HEK293 (cell line): ENCODE measurements around the gene MRPS5.
A peak's percentile ranks its signal among the peaks of the same experiment; 100 is the strongest.

Source experiments
- CTCF ChIA-PET: fragments of 350-600 bp; formaldehyde crosslinking; extraction: SDS; loops from one replicate; lab custom pipeline; 2021; ENCODE audit warnings: antibody characterized with exemption; lab: Yijun Ruan, JAX
- POLR2A ChIA-PET: fragments of 300-600 bp; formaldehyde crosslinking; extraction: SDS; loops from one replicate; lab custom pipeline; 2020; ENCODE audit warnings: antibody characterized with exemption, inconsistent platforms; lab: Yijun Ruan, JAX
- H3K27ac ChIP-seq: fragments of 200-500 bp; sonication (Bioruptor generic); 2 replicates; pipeline ENCODE4 v1.5.1; 2014; ENCODE audit warnings: low read depth, low read length, control low read depth, inconsistent platforms; ENCODE audit errors: extremely low read depth
- H3K36me3 ChIP-seq, 2 experiments: fragments of 200-500 bp in 1 of 2; sonication (Bioruptor generic) in 1 of 2; 1 replicate in 1 of 2; 2 replicates in 1 of 2; pipeline ENCODE4 v1.5.1; 2014 to 2017; ENCODE audit warnings: inconsistent platforms in 2 of 2, low read length in 2 of 2; ENCODE audit not compliant: control insufficient read depth in 2 of 2, insufficient read depth in 1 of 2
- H3K4me1 ChIP-seq: fragments of 200-500 bp; sonication (Bioruptor generic); 2 replicates; pipeline ENCODE4 v1.5.1; 2014; ENCODE audit warnings: mild to moderate bottlenecking, low read length, inconsistent platforms; ENCODE audit not compliant: control insufficient read depth, insufficient read depth
- H3K4me3 ChIP-seq: 2 replicates; pipeline ENCODE4 v1.5.1; 2011; ENCODE audit warnings: low read depth, mild to moderate bottlenecking, control low read depth, low read length, moderate library complexity
- H3K9me3 ChIP-seq: fragments of 200-500 bp; sonication (Bioruptor generic); 2 replicates; pipeline ENCODE4 v1.5.1; 2014; ENCODE audit warnings: low read depth, low read length, inconsistent platforms; ENCODE audit not compliant: control insufficient read depth, insufficient read depth
- GFI1B ChIP-seq: fragments of 450-650 bp; formaldehyde crosslinking; IDR thresholded peaks from 2 replicates; pipeline ENCODE4 v1.5.1; 2016; ENCODE audit warnings: missing biosample characterization, missing genetic modification characterization
- GLIS1 ChIP-seq: fragments of 450-650 bp; formaldehyde crosslinking; IDR thresholded peaks from 2 replicates; pipeline ENCODE4 v1.5.1; 2016; ENCODE audit warnings: missing biosample characterization, missing genetic modification characterization
- MEIS1 ChIP-seq: sonication (generic); formaldehyde crosslinking; IDR thresholded peaks from 2 replicates; pipeline ENCODE4 v1.8.1; 2022; ENCODE audit warnings: missing genetic modification reagents, mild to moderate bottlenecking, borderline replicate concordance
- OSR2 ChIP-seq: fragments of 450-650 bp; formaldehyde crosslinking; IDR thresholded peaks from 2 replicates; pipeline ENCODE4 v1.5.1; 2016; ENCODE audit warnings: missing biosample characterization, missing genetic modification characterization
- YY1 ChIP-seq: fragments of 450-650 bp; formaldehyde crosslinking; IDR thresholded peaks from 2 replicates; pipeline ENCODE4 v1.5.1; 2018; ENCODE audit warnings: missing biosample characterization, missing genetic modification characterization
- ZFP37 ChIP-seq: fragments of 450-650 bp; formaldehyde crosslinking; IDR thresholded peaks from 2 replicates; pipeline ENCODE4 v1.5.1; 2016; ENCODE audit warnings: missing biosample characterization, missing genetic modification characterization
- ZIC2 ChIP-seq: fragments of 450-650 bp; formaldehyde crosslinking; IDR thresholded peaks from 2 replicates; pipeline ENCODE4 v1.5.1; 2016; ENCODE audit warnings: missing biosample characterization, missing genetic modification characterization
- ZNF239 ChIP-seq: fragments of 450-650 bp; formaldehyde crosslinking; IDR thresholded peaks from 2 replicates; pipeline ENCODE4 v1.5.1; 2016; ENCODE audit warnings: missing biosample characterization, missing genetic modification characterization
- ZNF24 ChIP-seq: fragments of 450-650 bp; formaldehyde crosslinking; IDR thresholded peaks from 2 replicates; pipeline ENCODE4 v1.5.1; 2016; ENCODE audit warnings: missing biosample characterization, missing genetic modification characterization
- ZNF335 ChIP-seq: fragments of 450-650 bp; formaldehyde crosslinking; conservative IDR thresholded peaks from 2 replicates; pipeline ENCODE4 v1.5.1; 2016; ENCODE audit warnings: missing biosample characterization, missing genetic modification characterization
- ZNF433 ChIP-seq: fragments of 450-650 bp; formaldehyde crosslinking; IDR thresholded peaks from 2 replicates; pipeline ENCODE4 v1.5.1; 2016; ENCODE audit warnings: missing biosample characterization, missing genetic modification characterization, low read depth
- ZNF514 ChIP-seq: fragments of 450-650 bp; formaldehyde crosslinking; IDR thresholded peaks from 2 replicates; pipeline ENCODE4 v1.5.1; 2016; ENCODE audit warnings: missing biosample characterization, missing genetic modification characterization
- ZNF521 ChIP-seq: fragments of 450-650 bp; formaldehyde crosslinking; IDR thresholded peaks from 2 replicates; pipeline ENCODE4 v1.5.1; 2017; ENCODE audit warnings: missing biosample characterization, mild to moderate bottlenecking, missing genetic modification characterization
- ZNF549 ChIP-seq: fragments of 450-650 bp; IDR thresholded peaks from 2 replicates; pipeline ENCODE4 v1.5.1; 2018; ENCODE audit warnings: missing biosample characterization, missing genetic modification characterization, mild to moderate bottlenecking, inconsistent platforms, moderate library complexity
- ZSCAN30 ChIP-seq: fragments of 450-650 bp; IDR thresholded peaks from 2 replicates; pipeline ENCODE4 v1.5.1; 2018; ENCODE audit warnings: missing biosample characterization, mild to moderate bottlenecking, missing genetic modification characterization, moderate library complexity
- TF ChIP-seq, protein P1 (sequence below): fragments of 450-650 bp; formaldehyde crosslinking; IDR thresholded peaks from 2 replicates; pipeline ENCODE4 v1.5.1; 2016; ENCODE audit warnings: missing biosample characterization, missing genetic modification characterization
- TF ChIP-seq, protein P2 (sequence below): fragments of 450-650 bp; formaldehyde crosslinking; IDR thresholded peaks from 2 replicates; pipeline ENCODE4 v1.5.1; 2016; ENCODE audit warnings: missing biosample characterization, missing genetic modification characterization, low read depth
- TF ChIP-seq, protein P3 (sequence below): fragments of 450-650 bp; formaldehyde crosslinking; IDR thresholded peaks from 2 replicates; pipeline ENCODE4 v1.5.1; 2017; ENCODE audit warnings: missing biosample characterization, missing genetic modification characterization

Gene MRPS5

DNA sequence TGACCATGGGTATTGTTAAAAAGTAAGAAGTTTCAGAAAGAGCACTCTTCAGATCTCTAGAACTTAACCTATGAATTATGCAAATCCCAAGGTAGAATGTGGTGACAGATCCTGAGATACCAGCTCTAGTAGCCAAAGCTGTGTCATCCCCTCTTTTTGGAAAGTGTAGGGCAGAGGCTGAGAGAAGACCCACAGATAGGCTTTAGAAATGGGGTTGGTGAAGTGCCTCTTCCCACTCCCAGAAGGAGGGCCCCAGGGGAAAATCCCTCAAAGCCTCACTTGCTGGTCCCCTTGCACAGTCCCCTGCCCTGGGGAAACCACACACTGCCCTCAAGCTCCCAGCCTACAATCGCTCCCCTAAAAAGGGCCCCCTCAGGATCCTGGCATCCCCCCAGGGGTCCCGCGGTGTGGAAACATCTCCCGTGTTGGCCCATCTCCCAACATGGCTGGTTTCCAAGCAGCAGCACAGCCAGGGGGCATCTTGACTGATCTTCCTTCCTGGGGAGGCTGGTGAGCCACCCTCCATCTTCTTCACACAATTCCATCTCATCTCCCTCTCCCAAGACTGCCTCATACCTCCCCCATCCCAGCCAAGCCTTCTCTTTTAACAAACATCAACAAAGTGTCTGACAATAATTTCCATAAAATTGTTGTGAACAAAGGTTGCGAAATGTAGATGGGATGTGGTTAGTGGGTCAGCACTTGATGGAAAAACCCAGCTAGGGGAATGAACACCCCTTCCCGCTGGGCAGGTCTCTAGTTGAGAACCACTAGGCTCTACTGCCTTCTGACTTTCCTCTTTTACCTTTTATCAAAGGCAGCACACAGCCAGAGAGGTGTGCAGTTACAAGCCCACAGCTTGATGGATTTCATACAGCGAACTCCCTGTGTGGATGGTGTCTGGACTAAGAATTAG lies 71.0 kb downstream of the MRPS5 start:
- no peaks in the 10 kb centered on the region for H3K36me3 ChIP-seq
- no peaks in the 10 kb centered on the region for H3K9me3 ChIP-seq
- no peaks in the 10 kb centered on the region for H3K4me1 ChIP-seq
- no peak overlapping the region for H3K27ac ChIP-seq
- peak; percentile 20; the same call in 1 of the 2 replicates for TF ChIP-seq GLIS1 (tag by site-specific recombination)
- no peak for TF ChIP-seq ZNF521
- TF ChIP-seq ZIC2, result 0 out of 2 replicates have a peak, but pooled peaks have one; percentile 9
- no peak for TF ChIP-seq MEIS1 (CRISPR knock-in tag)
- H3K4me3 ChIP-seq, result no peak overlapping the region
- ChIA-PET POLR2A (no interaction called here), CTCF (interaction anchor here (0.7 kb wide), 1 partner anchor 26 kb away, joined by 4 read pairs; no protein-coding TSS in a partner anchor)

DNA sequence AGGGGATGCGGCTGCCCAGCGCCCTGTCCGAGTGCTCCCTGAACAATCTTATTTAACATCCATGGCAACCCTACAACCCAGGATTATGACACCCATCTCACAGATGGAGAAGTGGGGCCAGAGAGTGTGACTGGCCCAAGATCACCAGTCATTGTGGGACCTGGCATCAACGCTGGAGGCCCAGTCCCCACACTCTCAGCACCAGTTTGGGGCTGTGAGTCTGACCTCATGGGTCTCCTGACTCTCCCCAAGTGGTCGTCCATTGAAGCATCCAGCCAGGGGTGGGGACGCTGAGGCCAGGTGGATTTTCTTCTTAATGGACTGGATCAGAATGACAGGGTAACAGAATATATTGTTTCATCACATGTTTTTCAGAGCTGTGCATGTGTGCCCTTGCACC lies 71.6 kb downstream of the MRPS5 start:
- no peaks in the 10 kb centered on the region for H3K9me3 ChIP-seq
- TF ChIP-seq ZNF549 (tag by site-specific recombination) (no peak), ZNF239 (no peak), OSR2 (no peak), ZNF335 (tag by site-specific recombination) (no peak), ZNF433 (tag by site-specific recombination) (no peak), ZSCAN30 (tag by site-specific recombination) (no peak)
- TF ChIP-seq, protein P1, sequence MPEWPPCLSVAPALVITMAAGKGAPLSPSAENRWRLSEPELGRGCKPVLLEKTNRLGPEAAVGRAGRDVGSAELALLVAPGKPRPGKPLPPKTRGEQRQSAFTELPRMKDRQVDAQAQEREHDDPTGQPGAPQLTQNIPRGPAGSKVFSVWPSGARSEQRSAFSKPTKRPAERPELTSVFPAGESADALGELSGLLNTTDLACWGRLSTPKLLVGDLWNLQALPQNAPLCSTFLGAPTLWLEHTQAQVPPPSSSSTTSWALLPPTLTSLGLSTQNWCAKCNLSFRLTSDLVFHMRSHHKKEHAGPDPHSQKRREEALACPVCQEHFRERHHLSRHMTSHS (tag by site-specific recombination), result no peak
- TF ChIP-seq, protein P2, sequence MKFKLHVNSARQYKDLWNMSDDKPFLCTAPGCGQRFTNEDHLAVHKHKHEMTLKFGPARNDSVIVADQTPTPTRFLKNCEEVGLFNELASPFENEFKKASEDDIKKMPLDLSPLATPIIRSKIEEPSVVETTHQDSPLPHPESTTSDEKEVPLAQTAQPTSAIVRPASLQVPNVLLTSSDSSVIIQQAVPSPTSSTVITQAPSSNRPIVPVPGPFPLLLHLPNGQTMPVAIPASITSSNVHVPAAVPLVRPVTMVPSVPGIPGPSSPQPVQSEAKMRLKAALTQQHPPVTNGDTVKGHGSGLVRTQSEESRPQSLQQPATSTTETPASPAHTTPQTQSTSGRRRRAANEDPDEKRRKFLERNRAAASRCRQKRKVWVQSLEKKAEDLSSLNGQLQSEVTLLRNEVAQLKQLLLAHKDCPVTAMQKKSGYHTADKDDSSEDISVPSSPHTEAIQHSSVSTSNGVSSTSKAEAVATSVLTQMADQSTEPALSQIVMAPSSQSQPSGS (tag by site-specific recombination), result no peak
- TF ChIP-seq, all 188 proteins: peak for 0
- CTCF ChIA-PET, result no interaction called here
- no peaks in the 10 kb centered on the region for H3K36me3 ChIP-seq
- no peaks in the 10 kb centered on the region for H3K4me1 ChIP-seq
- H3K27ac ChIP-seq, result no peak overlapping the region
- POLR2A ChIA-PET, result no interaction called here
- no peak overlapping the region for H3K4me3 ChIP-seq

DNA sequence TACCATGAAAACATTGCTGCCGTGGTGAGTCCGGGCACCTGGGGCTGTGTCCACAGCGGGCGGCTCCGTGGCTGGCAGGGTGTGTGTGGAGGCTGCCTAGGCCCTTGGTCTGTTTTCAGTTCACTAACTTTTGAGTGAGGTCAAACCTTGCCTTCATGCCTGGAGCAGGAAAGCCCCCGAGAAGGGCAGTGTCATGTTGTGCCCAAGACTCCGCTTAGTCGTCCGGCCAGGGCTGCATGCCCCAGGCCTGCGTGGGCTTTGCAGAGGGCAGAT lies 72.0 kb downstream of the MRPS5 start:
- Histone ChIP-seq H3K4me1 (no peaks in the 10 kb centered on the region), H3K4me3 (no peak overlapping the region), H3K27ac (no peak overlapping the region), H3K9me3 (no peaks in the 10 kb centered on the region), H3K36me3 (no peaks in the 10 kb centered on the region)
- ChIA-PET POLR2A (no interaction called here), CTCF (interaction anchor here (0.6 kb wide), 1 partner anchor 27 kb away, joined by 3 read pairs; no protein-coding TSS in a partner anchor)
- no peak for TF ChIP-seq YY1 (tag by site-specific recombination)
- no peak for TF ChIP-seq GFI1B
- no peak for TF ChIP-seq ZFP37
- TF ChIP-seq ZNF24 (tag by site-specific recombination), result no peak
- no peak for TF ChIP-seq ZNF514
- TF ChIP-seq, protein P3, sequence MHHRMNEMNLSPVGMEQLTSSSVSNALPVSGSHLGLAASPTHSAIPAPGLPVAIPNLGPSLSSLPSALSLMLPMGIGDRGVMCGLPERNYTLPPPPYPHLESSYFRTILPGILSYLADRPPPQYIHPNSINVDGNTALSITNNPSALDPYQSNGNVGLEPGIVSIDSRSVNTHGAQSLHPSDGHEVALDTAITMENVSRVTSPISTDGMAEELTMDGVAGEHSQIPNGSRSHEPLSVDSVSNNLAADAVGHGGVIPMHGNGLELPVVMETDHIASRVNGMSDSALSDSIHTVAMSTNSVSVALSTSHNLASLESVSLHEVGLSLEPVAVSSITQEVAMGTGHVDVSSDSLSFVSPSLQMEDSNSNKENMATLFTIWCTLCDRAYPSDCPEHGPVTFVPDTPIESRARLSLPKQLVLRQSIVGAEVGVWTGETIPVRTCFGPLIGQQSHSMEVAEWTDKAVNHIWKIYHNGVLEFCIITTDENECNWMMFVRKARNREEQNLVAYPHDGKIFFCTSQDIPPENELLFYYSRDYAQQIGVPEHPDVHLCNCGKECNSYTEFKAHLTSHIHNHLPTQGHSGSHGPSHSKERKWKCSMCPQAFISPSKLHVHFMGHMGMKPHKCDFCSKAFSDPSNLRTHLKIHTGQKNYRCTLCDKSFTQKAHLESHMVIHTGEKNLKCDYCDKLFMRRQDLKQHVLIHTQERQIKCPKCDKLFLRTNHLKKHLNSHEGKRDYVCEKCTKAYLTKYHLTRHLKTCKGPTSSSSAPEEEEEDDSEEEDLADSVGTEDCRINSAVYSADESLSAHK (tag by site-specific recombination), result no peak
